ENCODE measurements around the gene CPNE8.

Gene CPNE8

GRCh38 chr12:38711054-38711453 is 194.3 kb downstream of the CPNE8 start:
- Histone ChIP-seq H3K4me2 (no peak overlapping the region), H3K27me3 (no peaks in the 10 kb centered on the region), H3K9ac (no peak overlapping the region), H3K4me1 (no peaks in the 10 kb centered on the region), H3K27ac (no peak overlapping the region), H4K20me1 (no peaks in the 10 kb centered on the region), H3K36me3 (no peaks in the 10 kb centered on the region), H3K4me3 (no peak overlapping the region), H3K9me3 (no peaks in the 10 kb centered on the region)
- no peak for TF ChIP-seq Cebpa-rat (IDR thresholded peaks at IDR 0.05)

GRCh38 chr12:38708466-38708865 is 196.9 kb downstream of the CPNE8 start:
- Histone ChIP-seq H3K9ac (no peak overlapping the region), H3K4me2 (no peak overlapping the region), H3K27ac (no peak overlapping the region), H3K9me3 (no peaks in the 10 kb centered on the region), H3K4me1 (no peaks in the 10 kb centered on the region), H3K27me3 (no peaks in the 10 kb centered on the region), H3K36me3 (no peaks in the 10 kb centered on the region), H4K20me1 (no peaks in the 10 kb centered on the region), H3K4me3 (no peak overlapping the region)
- TF ChIP-seq Cebpa-rat (IDR thresholded peaks at IDR 0.05): no peak

DNA sequence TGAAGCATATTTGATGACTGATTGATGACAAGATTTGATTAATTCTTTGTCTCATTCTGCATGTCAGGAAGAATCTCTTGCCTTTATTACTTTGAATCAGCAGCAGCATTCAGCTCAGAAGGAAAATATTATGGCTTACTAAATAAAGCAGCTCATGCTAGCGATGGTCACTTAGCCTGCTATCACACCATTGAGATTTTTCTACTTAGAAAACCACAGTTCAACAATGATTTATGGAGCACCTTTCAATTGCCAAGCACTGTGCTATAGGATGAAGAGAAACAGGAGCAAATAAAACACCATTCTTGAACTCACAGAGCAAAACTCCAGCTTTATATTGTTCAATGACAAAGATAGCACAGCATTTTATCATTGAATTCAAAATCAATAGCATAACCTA is 197.7 kb downstream of the CPNE8 start:
- TF ChIP-seq Cebpa-rat (IDR thresholded peaks at IDR 0.05): no peak

DNA sequence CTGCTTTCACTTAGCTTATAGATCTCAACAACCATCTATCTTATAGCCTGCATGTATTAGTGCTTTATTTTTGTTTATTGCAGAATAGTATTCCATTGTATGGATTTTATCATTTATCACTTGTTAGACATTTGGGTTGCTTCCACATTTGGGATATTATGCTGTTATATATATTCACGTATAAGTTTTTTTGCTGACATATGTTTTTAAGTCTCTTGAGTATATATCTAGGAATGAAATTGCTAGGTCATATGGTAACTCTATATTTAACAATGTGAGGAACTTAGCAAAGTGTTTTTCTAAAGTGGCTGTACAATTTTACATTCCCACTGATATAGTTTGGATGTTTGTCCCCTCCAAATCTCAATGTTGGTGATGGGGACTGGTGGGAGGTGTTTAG is 208.1 kb downstream of the CPNE8 start:
- Histone ChIP-seq H3K4me3 (no peak overlapping the region), H3K9ac (no peak overlapping the region), H3K36me3 (no peaks in the 10 kb centered on the region), H4K20me1 (no peaks in the 10 kb centered on the region), H3K27ac (no peak overlapping the region), H3K4me2 (no peak overlapping the region), H3K4me1 (no peaks in the 10 kb centered on the region), H3K27me3 (no peaks in the 10 kb centered on the region), H3K9me3 (0 out of 2 replicates have a peak, but pooled peaks cover 6% of the 10 kb centered on the region)
- no peak for TF ChIP-seq Cebpa-rat (IDR thresholded peaks at IDR 0.05)

More for the DNA sequence above, 197.7 kb downstream of the CPNE8 start:
- Histone ChIP-seq H4K20me1 (no peaks in the 10 kb centered on the region), H3K4me3 (no peak overlapping the region), H3K27me3 (no peaks in the 10 kb centered on the region), H3K9ac (no peak overlapping the region), H3K4me2 (no peak overlapping the region), H3K27ac (no peak overlapping the region), H3K4me1 (no peaks in the 10 kb centered on the region), H3K36me3 (no peaks in the 10 kb centered on the region), H3K9me3 (no peaks in the 10 kb centered on the region)

DNA sequence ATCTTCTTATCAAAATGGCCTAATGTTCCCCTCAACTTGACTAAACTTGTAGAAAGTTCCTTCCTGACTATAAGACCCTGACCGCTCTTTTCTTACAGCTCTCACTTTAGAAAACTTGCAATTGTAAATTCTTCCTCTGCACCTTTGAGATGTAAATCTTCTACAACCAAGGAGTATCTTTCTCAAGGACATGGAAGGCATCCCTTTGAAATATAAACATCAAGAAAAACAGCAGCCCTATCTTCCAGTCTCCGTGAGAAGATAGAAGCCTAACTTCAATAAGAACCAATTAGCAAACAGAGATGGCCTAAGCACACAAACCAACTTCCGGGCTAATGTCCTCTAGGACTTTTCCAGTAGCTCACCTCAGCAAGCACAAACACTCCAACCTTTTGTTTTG is 210.3 kb downstream of the CPNE8 start:
- no peak overlapping the region for H3K4me2 ChIP-seq
- H3K27me3 ChIP-seq: no peaks in the 10 kb centered on the region
- no peak overlapping the region for H3K27ac ChIP-seq
- H3K9me3 ChIP-seq: no peaks in the 10 kb centered on the region
- no peak overlapping the region for H3K9ac ChIP-seq
- no peaks in the 10 kb centered on the region for H4K20me1 ChIP-seq
- H3K36me3 ChIP-seq: no peaks in the 10 kb centered on the region
- no peak for TF ChIP-seq Cebpa-rat (IDR thresholded peaks at IDR 0.05)
- H3K4me3 ChIP-seq: no peak overlapping the region
- H3K4me1 ChIP-seq: no peaks in the 10 kb centered on the region

DNA sequence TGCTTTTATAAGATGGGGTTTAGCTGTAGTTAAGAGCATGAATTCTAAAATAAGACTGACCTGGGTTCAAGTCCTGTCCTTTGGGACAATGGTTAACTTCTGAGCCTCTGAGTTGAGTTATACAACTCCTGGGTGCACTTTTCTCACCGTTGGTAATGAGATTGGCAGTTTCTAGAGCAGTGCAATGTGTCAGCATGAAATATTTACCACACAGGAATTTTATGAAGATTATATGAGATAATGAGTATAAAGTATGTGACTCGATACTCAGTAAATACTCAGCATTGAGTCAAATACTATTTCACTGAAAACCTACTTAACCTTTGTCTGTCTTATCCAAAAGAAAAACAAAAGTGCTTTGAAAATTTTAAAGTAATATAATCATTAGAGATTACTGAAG is 214.2 kb downstream of the CPNE8 start:
- Histone ChIP-seq H3K9ac (no peak overlapping the region), H4K20me1 (no peaks in the 10 kb centered on the region), H3K4me3 (no peak overlapping the region), H3K27ac (no peak overlapping the region), H3K4me1 (no peaks in the 10 kb centered on the region), H3K36me3 (no peaks in the 10 kb centered on the region), H3K27me3 (no peaks in the 10 kb centered on the region), H3K4me2 (no peak overlapping the region), H3K9me3 (no peaks in the 10 kb centered on the region)
- no peak for TF ChIP-seq Cebpa-rat (IDR thresholded peaks at IDR 0.05)

DNA sequence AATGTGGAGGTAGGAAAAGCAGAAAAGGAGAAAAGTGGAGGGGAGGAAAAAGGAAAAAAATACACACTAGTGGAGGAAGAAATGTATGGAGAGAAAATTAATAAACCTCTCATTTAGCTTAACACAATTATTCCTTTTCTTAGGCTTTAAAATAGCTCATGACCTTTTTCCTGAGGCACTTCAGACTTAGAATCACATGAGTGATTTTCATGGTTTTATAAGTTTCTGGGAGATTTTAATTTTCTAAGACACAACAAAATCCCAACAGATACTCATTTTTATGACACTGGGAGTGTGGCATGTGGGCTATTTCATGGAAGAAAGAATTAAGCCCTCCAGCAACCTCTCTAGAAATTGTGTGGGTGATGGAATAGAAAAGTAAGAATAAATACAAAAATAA is 214.7 kb downstream of the CPNE8 start:
- H3K9me3 ChIP-seq: no peaks in the 10 kb centered on the region
- no peak overlapping the region for H3K4me2 ChIP-seq
- TF ChIP-seq Cebpa-rat (IDR thresholded peaks at IDR 0.05): no peak
- no peak overlapping the region for H3K4me3 ChIP-seq
- no peak overlapping the region for H3K27ac ChIP-seq
- no peaks in the 10 kb centered on the region for H4K20me1 ChIP-seq
- H3K9ac ChIP-seq: no peak overlapping the region
- H3K4me1 ChIP-seq: no peaks in the 10 kb centered on the region
- H3K27me3 ChIP-seq: no peaks in the 10 kb centered on the region
- H3K36me3 ChIP-seq: no peaks in the 10 kb centered on the region

- Histone ChIP-seq H3K27me3 (no peaks in the 10 kb centered on the region), H3K9me3 (no peaks in the 10 kb centered on the region), H4K20me1 (no peaks in the 10 kb centered on the region), H3K4me3 (no peak overlapping the region), H3K27ac (no peak overlapping the region), H3K4me2 (no peak overlapping the region), H3K36me3 (no peaks in the 10 kb centered on the region), H3K4me1 (no peaks in the 10 kb centered on the region), H3K9ac (no peak overlapping the region)
- no peak for TF ChIP-seq Cebpa-rat (IDR thresholded peaks at IDR 0.05)
Measured at GRCh38 chr12:38689704-38690103, 215.7 kb downstream of the CPNE8 start.

DNA sequence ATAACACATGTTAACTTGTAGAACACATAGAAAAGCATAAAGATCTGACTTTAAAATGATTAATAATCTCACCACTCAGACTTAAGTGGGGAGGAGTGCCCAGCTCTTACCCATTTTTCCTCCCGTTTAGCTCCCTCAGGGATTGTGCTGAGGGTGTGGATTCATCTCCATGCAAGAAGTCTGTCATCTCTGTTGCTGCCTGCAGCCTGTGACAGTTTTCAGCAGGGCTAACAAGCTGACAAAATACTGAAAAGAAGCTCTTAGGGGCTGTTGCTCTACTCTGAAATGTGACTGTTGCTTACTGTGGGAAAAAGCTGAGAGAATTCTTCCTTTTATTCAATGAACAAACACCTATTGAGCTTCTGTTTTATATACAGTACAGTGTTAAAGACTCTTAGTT is 216.2 kb downstream of the CPNE8 start:
- H3K4me3 ChIP-seq: no peak overlapping the region
- no peak overlapping the region for H3K4me2 ChIP-seq
- no peaks in the 10 kb centered on the region for H3K4me1 ChIP-seq
- H3K27ac ChIP-seq: no peak overlapping the region
- no peaks in the 10 kb centered on the region for H3K9me3 ChIP-seq
- no peaks in the 10 kb centered on the region for H4K20me1 ChIP-seq
- no peak for TF ChIP-seq Cebpa-rat (IDR thresholded peaks at IDR 0.05)
- no peaks in the 10 kb centered on the region for H3K36me3 ChIP-seq
- no peak overlapping the region for H3K9ac ChIP-seq
- no peaks in the 10 kb centered on the region for H3K27me3 ChIP-seq

DNA sequence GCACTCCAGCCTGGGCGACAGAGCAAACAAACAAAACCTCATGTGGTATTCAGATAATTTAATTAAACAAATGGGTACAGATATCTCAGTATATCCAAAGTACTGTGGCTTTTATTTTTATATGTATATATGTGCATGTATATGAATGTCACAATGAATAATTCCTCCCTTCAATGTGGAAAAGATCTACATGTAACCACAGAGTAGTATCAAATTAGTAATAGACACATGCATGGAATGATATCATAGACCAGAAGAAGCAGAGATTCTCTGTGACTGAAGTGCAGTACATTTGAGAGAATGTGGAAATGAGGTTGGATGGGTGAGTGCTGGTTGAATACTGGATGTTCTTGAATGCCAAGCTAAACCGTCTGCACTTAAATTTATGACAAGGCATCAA is 222.9 kb downstream of the CPNE8 start:
- Histone ChIP-seq H3K36me3 (no peaks in the 10 kb centered on the region), H3K27me3 (no peaks in the 10 kb centered on the region), H4K20me1 (no peaks in the 10 kb centered on the region), H3K4me2 (no peak overlapping the region), H3K9ac (no peak overlapping the region), H3K4me1 (no peaks in the 10 kb centered on the region), H3K9me3 (no peaks in the 10 kb centered on the region), H3K4me3 (no peak overlapping the region), H3K27ac (no peak overlapping the region)
- TF ChIP-seq Cebpa-rat (IDR thresholded peaks at IDR 0.05): no peak

GRCh38 chr12:38669530-38669929 is 235.9 kb downstream of the CPNE8 start:
- Histone ChIP-seq H3K9me3 (no peaks in the 10 kb centered on the region), H3K27ac (no peak overlapping the region), H3K4me3 (no peak overlapping the region), H3K4me2 (no peak overlapping the region), H3K36me3 (no peaks in the 10 kb centered on the region), H3K4me1 (peaks cover 5% of the 10 kb centered on the region; the same call in 1 of the 2 replicates), H3K27me3 (no peaks in the 10 kb centered on the region), H4K20me1 (no peaks in the 10 kb centered on the region), H3K9ac (no peak overlapping the region)
- TF ChIP-seq Cebpa-rat (IDR thresholded peaks at IDR 0.05): no peak
